HCT116 (cell line): Measurements from ENCODE around the gene FAM168B. TPM values are rescaled to one million over a fixed set of nuclear protein-coding genes. Genes with fewer than 3 reads are reported as not detected.

ENCODE experiments used
- ATAC-seq: fragments of 200-7000 bp; cut with Tn5 transposase; 2 replicates; pipeline ENCODE4 v1.9.1; 2020; ENCODE audit warnings: mild to moderate bottlenecking, moderate library complexity
- BruUV-seq: library from RNA; stranded (reverse); fragments of 400-500 nt; replicated peaks from 2 replicates; lab custom pipeline; 2021; lab: Mats Ljungman, UMichigan
- CTCF ChIA-PET: fragments of 300-600 bp; sonication (Branson Sonifier 250); formaldehyde crosslinking; loops from one replicate; lab custom pipeline; 2021; ENCODE audit warnings: antibody characterized with exemption; lab: Charles Lee
- POLR2A ChIA-PET: fragments of 300-600, 350-600 bp; sonication (Branson Sonifier 250); formaldehyde crosslinking; loops from one replicate; lab custom pipeline; 2021; ENCODE audit warnings: antibody characterized with exemption; lab: Charles Lee
- RAD21 ChIA-PET, 2 experiments: fragments of 300-600 bp; sonication (Branson Sonifier 250); formaldehyde crosslinking; loops; one replicate each; lab custom pipeline; 2023; ENCODE audit warnings: low total read pairs in 2 of 2; ENCODE audit not compliant: uncharacterized antibody in 2 of 2, unreplicated experiment in 2 of 2, low non-redundant PET in 1 of 2; lab: Charles Lee
- DNase-seq: peaks from one replicate; pipeline ENCODE4 v3.0.0-alpha.2; 2010; ENCODE audit warnings: low read depth, low spot score
- H2AFZ ChIP-seq: fragments of 200-600 bp; shearing (Covaris generic), sonication (generic); 2 replicates; pipeline ENCODE4 v1.6.1; 2017; ENCODE audit warnings: low read depth, mixed run types, mixed read lengths, antibody characterized with exemption, low read length; ENCODE audit not compliant: poor library complexity, severe bottlenecking
- H3K27ac ChIP-seq: 2 replicates; pipeline ENCODE4 v1.5.1; 2012; ENCODE audit warnings: low read depth, low read length
- H3K27me3 ChIP-seq: fragments of 200-600 bp; sonication (generic); 2 replicates; pipeline ENCODE4 v1.6.1; 2016; ENCODE audit warnings: mixed run types, low read length, mixed read lengths; ENCODE audit not compliant: insufficient read depth
- H3K36me3 ChIP-seq, 2 experiments: fragments of 200-500 bp in 1 of 2; fragments of 200-600 bp in 1 of 2; sonication (Bioruptor generic) in 1 of 2; sonication (generic) in 1 of 2; 2 replicates each; pipeline versions ENCODE4 v1.5.1 to v1.6.1; 2014 to 2016; ENCODE audit warnings: low read length in 2 of 2, inconsistent platforms in 1 of 2, mixed read lengths in 1 of 2, mixed run types in 1 of 2; ENCODE audit not compliant: insufficient read depth in 2 of 2, control insufficient read depth in 1 of 2
- H3K4me1 ChIP-seq, 2 experiments: fragments of 200-600 bp in 1 of 2; sonication (generic) in 1 of 2; 2 replicates each; pipeline versions ENCODE4 v1.5.1 to v1.6.1; 2012 to 2017; ENCODE audit warnings: low read length in 2 of 2, inconsistent platforms in 1 of 2, mild to moderate bottlenecking in 1 of 2, mixed read lengths in 1 of 2, mixed run types in 1 of 2, moderate library complexity in 1 of 2; ENCODE audit not compliant: insufficient read depth in 2 of 2, control insufficient read depth in 1 of 2
- H3K4me2 ChIP-seq: fragments of 200-600 bp; sonication (generic); 2 replicates; pipeline ENCODE4 v1.6.1; 2017; ENCODE audit warnings: mixed run types, low read length, mixed read lengths
- H3K4me3 ChIP-seq, 2 experiments: fragments of 200-600 bp in 1 of 2; sonication (generic) in 1 of 2; replicated peaks in 1 of 2; 2 replicates each; pipeline ENCODE4 v1.5.1; 2011 to 2016; ENCODE audit warnings: low read length in 2 of 2, control low read depth in 1 of 2, low read depth in 1 of 2, mild to moderate bottlenecking in 1 of 2, mixed read lengths in 1 of 2, mixed run types in 1 of 2
- H3K79me2 ChIP-seq: fragments of 200-600 bp; sonication (generic); 2 replicates; pipeline ENCODE4 v1.6.1; 2017; ENCODE audit warnings: mild to moderate bottlenecking, mixed run types, low read length, moderate library complexity, mixed read lengths; ENCODE audit not compliant: insufficient read depth
- H3K9ac ChIP-seq: fragments of 200-600 bp; sonication (generic); 2 replicates; pipeline ENCODE4 v1.6.1; 2016; ENCODE audit warnings: low read length, mixed read lengths
- H3K9me2 ChIP-seq: fragments of 200-600 bp; sonication (generic), shearing (Covaris generic); 2 replicates; pipeline ENCODE4 v1.6.1; 2017; ENCODE audit warnings: mixed run types, mild to moderate bottlenecking, moderate library complexity; ENCODE audit not compliant: insufficient read depth
- H3K9me3 ChIP-seq, 2 experiments: fragments of 200-500 bp in 1 of 2; fragments of 200-600 bp in 1 of 2; sonication (Bioruptor generic) in 1 of 2; sonication (generic) in 1 of 2; 2 replicates each; pipeline ENCODE4 v1.6.1; 2014 to 2017; ENCODE audit warnings: low read length in 2 of 2, mixed read lengths in 2 of 2, inconsistent platforms in 1 of 2, low read depth in 1 of 2, mild to moderate bottlenecking in 1 of 2, mixed run types in 1 of 2, moderate library complexity in 1 of 2; ENCODE audit not compliant: control insufficient read depth in 1 of 2, insufficient read depth in 1 of 2
- H4K20me1 ChIP-seq: fragments of 200-600 bp; sonication (generic), shearing (Covaris generic); 2 replicates; pipeline ENCODE4 v1.6.1; 2017; ENCODE audit warnings: mixed run types, mild to moderate bottlenecking, moderate library complexity; ENCODE audit not compliant: insufficient read depth
- CBX3 ChIP-seq: IDR thresholded peaks from 2 replicates; pipeline ENCODE4 v1.6.1; 2012; ENCODE audit warnings: low read depth
- CEBPB ChIP-seq: IDR thresholded peaks from 2 replicates; pipeline ENCODE4 v1.6.1; 2012; ENCODE audit warnings: low read depth
- ELF1 ChIP-seq: IDR thresholded peaks from 2 replicates; pipeline ENCODE4 v1.6.1; 2012; ENCODE audit warnings: low read depth, borderline replicate concordance
- EZH2 ChIP-seq: fragments of 200-600 bp; sonication (generic); IDR thresholded peaks from 2 replicates; pipeline ENCODE4 v1.6.1; 2017; ENCODE audit warnings: antibody characterized with exemption, mixed run types
- EZH2phosphoT487 ChIP-seq: fragments of 200-600 bp; IDR thresholded peaks from 2 replicates; pipeline ENCODE4 v1.6.1; 2018; ENCODE audit warnings: antibody characterized with exemption, borderline replicate concordance
- FOSL1 ChIP-seq: IDR thresholded peaks from 2 replicates; pipeline ENCODE4 v1.6.1; 2012; ENCODE audit warnings: low read depth
- POLR2A ChIP-seq: IDR thresholded peaks from 2 replicates; pipeline ENCODE4 v1.7.0; 2011; ENCODE audit warnings: borderline replicate concordance; ENCODE audit not compliant: insufficient read depth, insufficient read length; ENCODE audit errors: extremely low read depth
- RAD21 ChIP-seq: IDR thresholded peaks from 2 replicates; pipeline ENCODE4 v1.6.1; 2012; ENCODE audit warnings: low read depth, mild to moderate bottlenecking
- SIN3A ChIP-seq: IDR thresholded peaks from 2 replicates; pipeline ENCODE4 v1.6.1; 2012; ENCODE audit warnings: low read depth
- TCF7L2 ChIP-seq: IDR thresholded peaks from 2 replicates; pipeline ENCODE4 v1.7.0; 2011; ENCODE audit warnings: borderline replicate concordance, inconsistent platforms; ENCODE audit not compliant: insufficient read depth, insufficient read length; ENCODE audit errors: extremely low read depth
- ZFX ChIP-seq: fragments of 450-650 bp; IDR thresholded peaks from 2 replicates; pipeline ENCODE4 v1.6.1; 2017
- intact Hi-C: fragments of 100-400 bp; cut with micrococcal nuclease; formaldehyde crosslinking; loops from 2 replicates; pipeline ENCODE4 v1.10.0; 2022
- total RNA-seq: library from RNA; stranded (reverse); gene quantifications from one replicate; pipeline ENCODE4 v1.2.1, GENCODE V29; 2021; ENCODE audit not compliant: unreplicated experiment
- TF ChIP-seq, protein P1 (sequence below): IDR thresholded peaks from 2 replicates; pipeline ENCODE4 v1.6.1; 2011; ENCODE audit warnings: mild to moderate bottlenecking, low read length, moderate library complexity; ENCODE audit not compliant: insufficient replicate concordance; ENCODE audit errors: extremely low read depth
- TF ChIP-seq, protein P2 (sequence below): IDR thresholded peaks from 2 replicates; pipeline ENCODE4 v1.6.1; 2012; ENCODE audit warnings: low read depth
- TF ChIP-seq, protein P3 (sequence below): IDR thresholded peaks from 2 replicates; pipeline ENCODE4 v1.6.1; 2012

The FAM168B gene
- total RNA-seq, 1 experiment from 2014 or later = 94.5 TPM

DNA sequence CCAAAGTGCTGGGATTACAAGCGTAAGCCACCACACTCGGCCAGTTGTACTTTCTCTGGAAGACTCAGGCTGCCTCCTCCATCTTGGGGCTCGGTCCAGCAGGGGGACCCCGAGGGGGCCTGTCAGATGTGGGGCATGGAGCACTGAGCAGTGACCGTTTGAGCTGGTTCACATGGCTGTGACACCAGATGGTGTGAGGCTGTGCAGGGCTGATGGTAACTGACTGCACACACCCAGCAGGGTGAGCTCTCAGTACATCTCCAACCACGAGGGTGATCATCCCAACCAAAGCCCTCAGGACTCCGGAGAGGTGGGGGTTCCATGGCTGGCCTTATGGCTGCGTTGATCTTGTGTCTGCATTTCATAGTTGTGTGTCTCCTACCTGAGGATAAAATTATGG is 63.4 kb downstream of the FAM168B start:
- no peak for DNase-seq
- Histone ChIP-seq H3K4me3 (no peak overlapping the region), H3K27me3 (no peaks in the 10 kb centered on the region), H4K20me1 (no peaks in the 10 kb centered on the region), H3K4me1 (no peaks in the 10 kb centered on the region), H3K79me2 (no peaks in the 10 kb centered on the region), H3K27ac (no peak overlapping the region), H3K4me2 (no peak overlapping the region), H3K9me3 (no peaks in the 10 kb centered on the region; a peak in 1 of 4 replicates), H3K36me3 (no peaks in the 10 kb centered on the region), H2AFZ (no peak overlapping the region), H3K9me2 (no peaks in the 10 kb centered on the region), H3K9ac (no peak overlapping the region)
- ChIA-PET RAD21 (no interaction called here), POLR2A (no interaction called here), CTCF (no interaction called here)
- BruUV-seq = no TSS peak
- no peak for ATAC-seq
- intact Hi-C loops = no loop called here
- TF ChIP-seq TCF7L2 (no peak), RAD21 (no peak), POLR2A (no peak), CEBPB (no peak)

- Histone ChIP-seq H3K27me3 (no peaks in the 10 kb centered on the region), H3K79me2 (no peaks in the 10 kb centered on the region), H3K4me1 (no peaks in the 10 kb centered on the region), H3K9me3 (no peaks in the 10 kb centered on the region; a peak in 1 of 4 replicates), H3K9me2 (no peaks in the 10 kb centered on the region), H2AFZ (no peak overlapping the region), H3K4me2 (no peak overlapping the region), H3K9ac (no peak overlapping the region), H3K36me3 (no peaks in the 10 kb centered on the region), H3K4me3 (no peak overlapping the region), H3K27ac (no peak overlapping the region), H4K20me1 (no peaks in the 10 kb centered on the region)
- DNase-seq (no peak), ATAC-seq (no peak)
- CTCF ChIA-PET = no interaction called here
- RAD21 ChIA-PET = no interaction called here
- no TSS peak for BruUV-seq
- POLR2A ChIA-PET = no interaction called here
- intact Hi-C loops = no loop called here
- TF ChIP-seq EZH2phosphoT487 (no peak), ZFX (no peak), CEBPB (no peak), CBX3 (no peak), FOSL1 (no peak), EZH2 (no peak), POLR2A (no peak), RAD21 (no peak), ELF1 (no peak), SIN3A (no peak)
- TF ChIP-seq, protein P1, sequence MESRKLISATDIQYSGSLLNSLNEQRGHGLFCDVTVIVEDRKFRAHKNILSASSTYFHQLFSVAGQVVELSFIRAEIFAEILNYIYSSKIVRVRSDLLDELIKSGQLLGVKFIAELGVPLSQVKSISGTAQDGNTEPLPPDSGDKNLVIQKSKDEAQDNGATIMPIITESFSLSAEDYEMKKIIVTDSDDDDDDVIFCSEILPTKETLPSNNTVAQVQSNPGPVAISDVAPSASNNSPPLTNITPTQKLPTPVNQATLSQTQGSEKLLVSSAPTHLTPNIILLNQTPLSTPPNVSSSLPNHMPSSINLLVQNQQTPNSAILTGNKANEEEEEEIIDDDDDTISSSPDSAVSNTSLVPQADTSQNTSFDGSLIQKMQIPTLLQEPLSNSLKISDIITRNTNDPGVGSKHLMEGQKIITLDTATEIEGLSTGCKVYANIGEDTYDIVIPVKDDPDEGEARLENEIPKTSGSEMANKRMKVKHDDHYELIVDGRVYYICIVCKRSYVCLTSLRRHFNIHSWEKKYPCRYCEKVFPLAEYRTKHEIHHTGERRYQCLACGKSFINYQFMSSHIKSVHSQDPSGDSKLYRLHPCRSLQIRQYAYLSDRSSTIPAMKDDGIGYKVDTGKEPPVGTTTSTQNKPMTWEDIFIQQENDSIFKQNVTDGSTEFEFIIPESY = no peak
- TF ChIP-seq, protein P2, sequence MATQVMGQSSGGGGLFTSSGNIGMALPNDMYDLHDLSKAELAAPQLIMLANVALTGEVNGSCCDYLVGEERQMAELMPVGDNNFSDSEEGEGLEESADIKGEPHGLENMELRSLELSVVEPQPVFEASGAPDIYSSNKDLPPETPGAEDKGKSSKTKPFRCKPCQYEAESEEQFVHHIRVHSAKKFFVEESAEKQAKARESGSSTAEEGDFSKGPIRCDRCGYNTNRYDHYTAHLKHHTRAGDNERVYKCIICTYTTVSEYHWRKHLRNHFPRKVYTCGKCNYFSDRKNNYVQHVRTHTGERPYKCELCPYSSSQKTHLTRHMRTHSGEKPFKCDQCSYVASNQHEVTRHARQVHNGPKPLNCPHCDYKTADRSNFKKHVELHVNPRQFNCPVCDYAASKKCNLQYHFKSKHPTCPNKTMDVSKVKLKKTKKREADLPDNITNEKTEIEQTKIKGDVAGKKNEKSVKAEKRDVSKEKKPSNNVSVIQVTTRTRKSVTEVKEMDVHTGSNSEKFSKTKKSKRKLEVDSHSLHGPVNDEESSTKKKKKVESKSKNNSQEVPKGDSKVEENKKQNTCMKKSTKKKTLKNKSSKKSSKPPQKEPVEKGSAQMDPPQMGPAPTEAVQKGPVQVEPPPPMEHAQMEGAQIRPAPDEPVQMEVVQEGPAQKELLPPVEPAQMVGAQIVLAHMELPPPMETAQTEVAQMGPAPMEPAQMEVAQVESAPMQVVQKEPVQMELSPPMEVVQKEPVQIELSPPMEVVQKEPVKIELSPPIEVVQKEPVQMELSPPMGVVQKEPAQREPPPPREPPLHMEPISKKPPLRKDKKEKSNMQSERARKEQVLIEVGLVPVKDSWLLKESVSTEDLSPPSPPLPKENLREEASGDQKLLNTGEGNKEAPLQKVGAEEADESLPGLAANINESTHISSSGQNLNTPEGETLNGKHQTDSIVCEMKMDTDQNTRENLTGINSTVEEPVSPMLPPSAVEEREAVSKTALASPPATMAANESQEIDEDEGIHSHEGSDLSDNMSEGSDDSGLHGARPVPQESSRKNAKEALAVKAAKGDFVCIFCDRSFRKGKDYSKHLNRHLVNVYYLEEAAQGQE = no peak
- TF ChIP-seq, protein P3, sequence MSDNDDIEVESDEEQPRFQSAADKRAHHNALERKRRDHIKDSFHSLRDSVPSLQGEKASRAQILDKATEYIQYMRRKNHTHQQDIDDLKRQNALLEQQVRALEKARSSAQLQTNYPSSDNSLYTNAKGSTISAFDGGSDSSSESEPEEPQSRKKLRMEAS = no peak
These were observed 65.4 kb downstream of the FAM168B start for GRCh38 chr2:131027566-131028528.
